Lower leg skin (tissue), 4 donors: ENCODE measurements around the gene STK16. TPM values are rescaled to one million over a fixed set of nuclear protein-coding genes. Genes with fewer than 3 reads are reported as not detected.
A peak's percentile ranks its signal among the peaks of the same experiment; 100 is the strongest.

Source experiments
- DNase-seq, 2 donors: peaks; one replicate each; pipeline ENCODE4 v3.0.0-alpha.2; 2019; ENCODE audit warnings: low spot score in 2 of 2
- H3K4me3 ChIP-seq: fragments of 200-600 bp; sonication (generic); 2 replicates; pipeline ENCODE4 v1.5.1; 2017; ENCODE audit warnings: mild to moderate bottlenecking, low read depth; ENCODE audit not compliant: poor library complexity, severe bottlenecking
- POLR2A ChIP-seq, 2 donors: fragments of 450-650 bp; IDR thresholded peaks; one replicate each; pipeline ENCODE4 v1.6.1; 2016 to 2017; ENCODE audit warnings: antibody characterized with exemption in 2 of 2, mild to moderate bottlenecking in 1 of 2, moderate library complexity in 1 of 2
- WGBS, 2 donors: methylation state at CpG; one replicate each; pipeline ENCODE4 v1.1.5; 2018; 5-methylcytosine and 5-hydroxymethylcytosine counted together
- intact Hi-C: fragments of 100-400 bp; cut with DNase I; formaldehyde crosslinking; loops from one replicate; pipeline ENCODE4 v1.15.0; 2023; ENCODE audit warnings: low total_unique reads
- microRNA counts, 2 donors: library from miRNA; unstranded; fragments of <30 nt; microRNA quantifications; one replicate each; lab custom pipeline; 2016
- microRNA-seq, 2 donors: library from miRNA; unstranded; fragments of <30 nt; microRNA quantifications; one replicate each; pipeline ENCODE4, GENCODE V29; 2016; ENCODE audit warnings: borderline replicate concordance in 2 of 2, borderline number of aligned reads in 1 of 2
- total RNA-seq, 4 donors: library from RNA; depleted of rRNA; stranded (reverse); fragments of >200 nt; gene quantifications; one replicate each; pipeline ENCODE4 v1.1.0, GENCODE V29; 2016
- TF ChIP-seq, protein P1 (sequence below), 3 donors: fragments of 450-650 bp; IDR thresholded peaks; one replicate each; pipeline ENCODE4 v1.5.1; 2016; ENCODE audit warnings: antibody characterized with exemption in 3 of 3, mild to moderate bottlenecking in 3 of 3, moderate library complexity in 2 of 3

The STK16 gene
- total RNA-seq, 4 donors from 2014 or later = 12.9 to 26.4 (median 13.8) TPM

DNA sequence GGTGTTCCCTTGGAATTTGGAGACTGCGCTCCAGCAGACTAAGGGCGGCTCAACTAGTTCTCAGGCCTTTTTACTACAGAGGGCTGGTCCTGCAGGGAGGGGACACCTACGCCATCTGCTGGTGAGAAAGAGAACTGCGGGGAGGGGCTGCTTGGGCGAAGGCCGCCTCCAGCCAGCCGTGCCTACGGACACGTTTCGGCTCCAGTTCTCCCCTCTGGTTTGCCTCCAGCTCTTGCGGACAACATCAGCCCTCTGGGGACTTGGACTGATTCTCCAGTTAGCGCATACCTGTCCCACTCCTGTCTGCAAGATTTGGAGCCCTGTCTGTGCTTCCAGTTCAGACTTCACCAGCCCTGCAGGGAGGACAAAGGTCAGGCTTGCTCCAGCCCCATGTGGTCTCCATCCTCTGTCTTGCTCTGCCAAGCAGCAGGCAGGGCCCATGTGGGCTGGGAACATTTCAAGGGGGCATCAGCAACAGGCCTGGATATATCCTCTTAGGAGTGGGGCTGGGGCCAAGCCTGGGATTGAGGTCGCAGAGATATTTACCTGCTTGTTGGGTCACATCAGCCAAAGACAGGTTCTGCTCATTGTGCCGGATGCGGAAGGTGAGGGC, 53.6 kb downstream of the STK16 start:
- intact Hi-C loops = loop anchor here (5.0 kb wide), 1 partner anchor 137 kb away; the partner anchor contains the start of gene NHEJ1
- 17% methylated on average over 15 of the region's 15 CpGs for WGBS, 2 donors
- H3K4me3 ChIP-seq = no peak overlapping the region
- TF ChIP-seq POLR2A (IDR thresholded peaks at IDR 0.05) = no peak
- TF ChIP-seq, protein P1, sequence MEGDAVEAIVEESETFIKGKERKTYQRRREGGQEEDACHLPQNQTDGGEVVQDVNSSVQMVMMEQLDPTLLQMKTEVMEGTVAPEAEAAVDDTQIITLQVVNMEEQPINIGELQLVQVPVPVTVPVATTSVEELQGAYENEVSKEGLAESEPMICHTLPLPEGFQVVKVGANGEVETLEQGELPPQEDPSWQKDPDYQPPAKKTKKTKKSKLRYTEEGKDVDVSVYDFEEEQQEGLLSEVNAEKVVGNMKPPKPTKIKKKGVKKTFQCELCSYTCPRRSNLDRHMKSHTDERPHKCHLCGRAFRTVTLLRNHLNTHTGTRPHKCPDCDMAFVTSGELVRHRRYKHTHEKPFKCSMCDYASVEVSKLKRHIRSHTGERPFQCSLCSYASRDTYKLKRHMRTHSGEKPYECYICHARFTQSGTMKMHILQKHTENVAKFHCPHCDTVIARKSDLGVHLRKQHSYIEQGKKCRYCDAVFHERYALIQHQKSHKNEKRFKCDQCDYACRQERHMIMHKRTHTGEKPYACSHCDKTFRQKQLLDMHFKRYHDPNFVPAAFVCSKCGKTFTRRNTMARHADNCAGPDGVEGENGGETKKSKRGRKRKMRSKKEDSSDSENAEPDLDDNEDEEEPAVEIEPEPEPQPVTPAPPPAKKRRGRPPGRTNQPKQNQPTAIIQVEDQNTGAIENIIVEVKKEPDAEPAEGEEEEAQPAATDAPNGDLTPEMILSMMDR (IDR thresholded peaks at IDR 0.05) = peak in 1 of 3 donors; percentile 96
- DNase-seq = peak; percentile 83 to 97

DNA sequence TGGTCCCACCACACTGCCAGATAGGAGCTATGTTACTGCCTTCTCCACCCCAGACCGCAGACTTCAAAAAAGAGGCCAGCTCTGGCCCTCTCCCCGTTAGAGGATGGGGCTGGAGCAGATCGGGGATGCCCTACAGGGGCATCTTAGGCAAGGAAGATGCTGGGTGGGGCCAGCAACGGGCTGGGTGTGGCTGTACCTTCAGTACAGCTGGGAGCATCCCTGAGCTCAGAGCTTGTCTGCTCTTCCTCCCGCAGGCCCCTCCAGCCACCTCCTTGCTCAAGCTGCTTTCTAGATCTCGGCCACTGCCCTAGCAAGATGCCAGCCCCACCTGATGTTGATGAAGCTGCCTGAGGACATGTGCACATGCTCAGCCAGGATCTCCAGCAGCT, 54.1 kb downstream of the STK16 start:
- 72 to 77% methylated on average over 5 to 6 of the region's 6 CpGs for WGBS, 2 donors
- no peak overlapping the region for H3K4me3 ChIP-seq
- DNase-seq = no peak
- TF ChIP-seq, protein P1 (IDR thresholded peaks at IDR 0.05) = no peak
- TF ChIP-seq POLR2A (IDR thresholded peaks at IDR 0.05) = no peak
- intact Hi-C loops = loop anchor here (5.0 kb wide), 1 partner anchor 137 kb away; the partner anchor contains the start of gene NHEJ1

MicroRNAs within 50 kb of the gene (microRNA counts, 767-probe panel; counts per million panel counts)
- 0 to 358 counts per million in 2 donors for microRNA hsa-miR-153 (lab: Ali Mortazavi, UCI)

Small RNAs within 50 kb of the gene (microRNA-seq; reads per million reads assigned to microRNA genes)
- gene MIR153-1 = 0 reads per million in 2 donors

Other genes with a start within 250 kb of the STK16 start
- not detected for gene CFAP65, start 204.0 kb upstream of the STK16 start, total RNA-seq
- gene IHH, start 184.6 kb upstream of the STK16 start, total RNA-seq = under 1 TPM in 1 of 4 donors, not detected in 3; 0.30 TPM
- 10 to 100 TPM; 13.2 to 20.9 (median 18.4) TPM for gene NHEJ1, start 84.7 kb upstream of the STK16 start, total RNA-seq
- 1 to 10 TPM in 2 of 4 donors, under 1 TPM in 2; 0.10 to 4.4 (median 1.0) TPM for gene SLC23A3, start 75.5 kb upstream of the STK16 start, total RNA-seq
- gene CNPPD1, start 68.6 kb upstream of the STK16 start, total RNA-seq = 10 to 100 TPM; 48.0 to 76.7 (median 66.9) TPM
- 100 to 1,000 TPM in 2 of 4 donors, 10 to 100 TPM in 2; 88.7 to 110 (median 98.3) TPM for gene RETREG2, start 67.2 kb upstream of the STK16 start, total RNA-seq
- 10 to 100 TPM; 63.0 to 76.4 (median 63.3) TPM for gene ZFAND2B, start 38.7 kb upstream of the STK16 start, total RNA-seq
- gene ABCB6, start 26.5 kb upstream of the STK16 start, total RNA-seq = 10 to 100 TPM; 16.9 to 33.1 (median 18.6) TPM
- 10 to 100 TPM; 57.6 to 92.8 (median 61.9) TPM for gene ATG9A, start 15.8 kb upstream of the STK16 start, total RNA-seq
- gene ANKZF1, start 15.7 kb upstream of the STK16 start, total RNA-seq = 10 to 100 TPM; 45.9 to 97.6 (median 52.5) TPM
- 1 to 10 TPM; 1.6 to 7.7 (median 3.9) TPM for gene GLB1L, start within 50 bp of the STK16 start, total RNA-seq
- gene TUBA4B, start 7.8 kb downstream of the STK16 start, total RNA-seq = not detected
- 100 to 1,000 TPM; 181 to 522 (median 240) TPM for gene TUBA4A, start 8.4 kb downstream of the STK16 start, total RNA-seq
- gene DNAJB2, start 33.9 kb downstream of the STK16 start, total RNA-seq = 100 to 1,000 TPM; 125 to 152 (median 140) TPM
- gene PTPRN, start 63.9 kb downstream of the STK16 start, total RNA-seq = under 1 TPM in 1 of 4 donors, not detected in 3; 0.23 TPM
- not detected for gene RESP18, start 87.3 kb downstream of the STK16 start, total RNA-seq
- 10 to 100 TPM; 52.7 to 64.0 (median 57.6) TPM for gene DNPEP, start 142.4 kb downstream of the STK16 start, total RNA-seq
- 100 to 1,000 TPM in 1 of 4 donors, 10 to 100 TPM in 3; 19.4 to 163 (median 37.8) TPM for gene DES, start 172.9 kb downstream of the STK16 start, total RNA-seq
- gene SPEG, start 189.4 kb downstream of the STK16 start, total RNA-seq = 10 to 100 TPM in 1 of 4 donors, 1 to 10 TPM in 3; 3.3 to 11.4 (median 5.3) TPM